Stimulated activated CD4-positive, alpha-beta T cell treated with anti-CD3 and anti-CD28 coated beads, Interleukin-2, amount 100 ng/mL, for 4 hours (primary cell): Measurements from ENCODE around the gene TLCD3B.

Source experiments
- DNase-seq: peaks from one replicate; pipeline ENCODE4 v3.0.0-alpha.2; 2020; ENCODE audit warnings: low read depth

Gene TLCD3B

DNA sequence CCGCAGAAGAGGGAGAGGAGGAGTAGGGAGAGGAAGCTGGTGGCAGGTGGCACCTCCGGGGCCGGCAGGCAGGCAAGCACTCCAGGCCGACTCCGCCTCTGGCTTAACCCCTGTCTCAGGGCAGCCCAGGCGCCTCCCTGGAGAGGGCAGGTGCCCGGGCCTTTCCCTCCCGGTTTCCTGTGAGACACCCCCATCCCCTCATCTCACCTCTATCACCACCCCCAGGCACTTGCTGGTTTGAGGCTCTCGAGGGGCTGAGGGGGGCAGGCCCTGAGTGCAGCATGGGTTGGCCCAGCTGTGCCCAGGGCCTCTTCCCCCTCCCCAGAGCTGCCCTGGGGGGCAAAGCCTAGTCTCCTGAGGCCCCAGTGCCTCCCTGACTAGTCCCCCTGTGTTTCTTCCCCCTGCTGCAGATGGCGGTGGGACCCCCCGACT lies 26.2 kb downstream of the TLCD3B start:
- DNase-seq, result no peak

DNA sequence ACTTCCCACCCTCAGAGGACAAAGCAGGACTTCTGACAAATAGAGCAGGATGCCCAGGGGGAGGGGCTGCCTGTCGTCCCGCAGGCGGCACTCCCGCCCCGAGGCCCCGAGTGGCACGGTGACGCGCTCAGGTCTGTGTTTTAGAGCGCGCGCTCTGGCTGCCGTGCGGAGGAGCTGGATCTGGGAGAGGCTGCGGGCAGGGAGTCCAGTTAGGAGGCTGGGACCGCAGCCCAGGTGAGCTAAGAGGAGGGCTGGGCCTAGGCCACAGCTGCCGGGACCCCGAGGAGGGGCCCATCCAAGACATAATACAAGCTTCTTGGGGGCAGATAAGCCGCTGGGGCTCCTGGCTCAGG lies 26.7 kb downstream of the TLCD3B start:
- DNase-seq, result no peak

GRCh38 chr16:30003670-30004423 lies 27.2 kb downstream of the TLCD3B start:
- no peak for DNase-seq

DNA sequence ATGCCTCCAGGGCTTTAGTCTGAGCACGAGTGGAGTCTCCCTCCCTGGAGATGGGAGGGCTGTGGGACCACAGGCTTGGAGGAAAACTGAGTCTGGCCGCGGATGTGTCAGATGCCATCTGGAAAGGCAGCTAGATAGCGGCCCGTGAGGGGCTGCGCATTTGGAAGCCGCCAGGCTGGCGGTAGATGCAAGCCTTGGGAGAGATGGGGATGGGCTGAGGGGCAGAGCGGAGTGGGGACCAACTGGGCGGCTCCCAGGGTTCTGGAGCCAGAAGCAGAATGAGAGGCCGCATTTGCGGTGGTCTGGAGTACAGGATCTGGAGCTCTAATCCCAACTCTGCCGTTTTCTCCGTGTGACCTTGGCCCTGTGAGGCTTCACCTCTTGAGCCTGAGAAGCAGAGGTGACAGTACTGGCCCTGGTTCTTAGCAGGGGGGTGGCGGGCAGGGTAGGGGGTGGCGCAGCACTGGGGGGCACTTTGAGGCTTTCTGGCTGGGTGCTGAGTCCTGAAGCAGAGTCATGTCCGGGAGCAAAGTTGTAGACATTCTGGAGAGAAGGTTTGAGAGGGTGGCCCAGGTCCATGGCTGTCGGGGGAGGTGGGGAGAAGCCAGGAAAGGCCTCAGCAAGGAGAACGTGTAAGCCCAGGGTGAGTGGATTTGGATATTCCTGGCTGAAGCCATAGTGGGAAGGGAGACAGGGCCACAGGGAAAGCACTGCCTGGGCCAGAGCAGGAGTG lies 28.3 kb downstream of the TLCD3B start:
- DNase-seq, result no peak

- no peak for DNase-seq
Observed at GRCh38 chr16:30000735-30001631, 30.1 kb downstream of the TLCD3B start.

GRCh38 chr16:29999605-30000004 lies 31.5 kb downstream of the TLCD3B start:
- no peak for DNase-seq

- no peak for DNase-seq
Observed at GRCh38 chr16:29996766-29997250, 34.3 kb downstream of the TLCD3B start.

DNA sequence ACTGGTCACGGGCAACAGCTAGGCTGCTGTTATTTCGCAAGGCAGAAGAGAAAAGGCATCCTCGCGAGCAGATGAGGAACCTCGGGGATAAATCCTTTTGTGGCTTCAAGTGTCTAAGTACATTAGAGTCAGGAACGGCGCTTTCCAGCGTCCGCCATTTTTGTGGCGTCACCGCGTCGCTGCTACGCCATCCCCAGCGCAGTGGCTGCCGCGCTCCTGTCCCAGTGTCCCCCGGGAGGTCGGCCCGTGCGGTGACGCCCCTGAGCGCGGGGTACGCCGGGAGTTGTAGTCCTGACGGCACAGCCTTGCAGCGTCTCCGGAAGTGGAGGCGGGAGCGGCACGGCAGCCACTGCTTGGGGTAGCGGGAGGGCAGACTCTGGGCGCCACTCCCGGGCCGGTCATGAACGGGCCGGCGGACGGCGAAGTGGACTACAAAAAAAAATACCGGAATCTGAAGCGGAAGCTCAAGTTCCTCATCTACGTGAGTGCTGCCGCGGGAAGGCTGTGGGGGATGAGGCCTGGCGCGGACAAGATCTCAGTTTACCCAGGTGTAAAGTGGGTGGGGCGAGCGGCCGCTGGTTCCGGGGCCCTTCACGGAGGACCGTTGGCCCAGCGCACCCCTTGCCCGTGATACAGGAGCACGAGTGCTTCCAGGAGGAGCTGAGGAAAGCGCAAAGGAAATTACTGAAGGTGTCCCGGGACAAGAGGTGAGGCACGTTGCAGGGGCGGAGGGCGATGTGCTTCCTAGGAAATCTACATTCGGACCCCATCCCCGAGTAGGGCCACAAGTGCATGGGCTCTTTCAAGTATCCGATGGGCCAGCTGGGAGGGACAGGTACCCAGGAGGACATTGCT lies 34.9 kb downstream of the TLCD3B start, which contains the start of gene INO80E:
TSS of gene INO80E (plus strand) at position 331 of the 855 bp plus-strand sequence. CDS start at position 401, 70 bp downstream.
- peak; percentile 99 for DNase-seq

DNA sequence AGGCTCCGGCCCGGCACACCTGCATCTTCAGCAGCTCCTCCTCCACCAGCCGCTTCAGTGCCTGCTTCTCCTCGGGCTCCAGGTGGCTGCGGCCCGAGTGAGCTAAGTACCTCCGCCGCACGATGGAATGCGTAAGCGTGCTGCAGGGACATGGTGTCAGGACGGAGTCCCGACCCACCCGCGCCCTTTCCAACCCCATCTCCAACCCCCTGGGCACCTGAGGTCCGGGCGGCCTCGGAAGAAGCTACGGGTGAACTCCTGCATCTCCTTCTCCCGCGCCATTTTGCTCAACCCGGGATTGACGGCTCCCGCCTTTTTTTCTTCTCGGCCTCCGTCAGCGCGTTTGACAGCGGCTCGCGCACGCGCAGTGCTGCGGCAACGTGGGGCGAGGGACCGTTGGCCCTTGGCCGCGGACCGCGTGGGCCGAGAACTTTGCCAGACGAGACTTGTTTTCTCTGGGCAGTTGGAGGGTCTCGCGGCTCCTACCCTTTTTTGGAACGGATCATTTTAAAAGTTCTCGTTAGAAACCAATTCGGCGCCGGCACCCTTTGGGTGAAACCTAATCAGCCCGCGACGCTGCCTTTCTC lies 35.7 kb downstream of the TLCD3B start, which contains the start of gene HIRIP3:
TSS of gene HIRIP3 (minus strand) at position 294 of the 587 bp plus-strand sequence. CDS start at position 282, 12 bp downstream.
- DNase-seq, result peak; percentile 75

- no peak for DNase-seq
Observed at GRCh38 chr16:29994600-29995323, 36.3 kb downstream of the TLCD3B start.

DNA sequence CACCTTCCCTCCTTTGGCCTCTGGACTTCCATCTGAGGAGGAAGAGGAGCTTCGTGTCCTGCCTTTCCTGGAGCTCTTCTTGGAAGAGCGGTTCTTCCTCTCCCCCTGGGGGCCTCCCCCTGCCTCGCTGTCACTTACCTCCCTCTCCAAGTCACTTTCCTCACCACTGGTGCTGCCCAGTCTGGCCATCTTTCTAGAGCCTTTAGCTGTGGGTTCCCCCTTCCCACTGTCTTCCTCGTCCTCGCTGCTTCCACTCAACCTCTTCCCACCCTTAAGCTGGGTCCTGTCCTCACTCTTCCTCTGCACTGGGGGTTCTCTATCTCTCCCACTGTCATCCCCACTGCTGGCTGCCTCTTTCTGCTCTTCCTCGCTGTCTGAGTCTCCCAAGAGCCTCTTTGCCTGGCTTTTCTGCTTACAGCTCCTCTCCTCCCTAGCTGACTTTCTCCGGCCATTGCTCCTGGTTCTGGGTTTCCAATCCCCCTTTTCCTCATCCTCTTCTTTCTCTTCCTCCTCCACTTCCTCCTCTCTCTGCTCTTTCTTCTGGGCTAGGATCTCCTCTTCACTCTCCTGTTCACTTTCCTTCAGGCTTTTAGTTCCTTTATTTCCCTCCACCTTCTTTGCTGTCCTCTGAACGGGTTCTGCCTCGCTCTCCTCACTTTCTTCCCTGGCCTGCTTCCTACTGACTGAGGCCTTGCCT lies 37.0 kb downstream of the TLCD3B start:
- DNase-seq, result no peak

- DNase-seq, result no peak
Observed at GRCh38 chr16:29993191-29993902, 37.7 kb downstream of the TLCD3B start.

DNA sequence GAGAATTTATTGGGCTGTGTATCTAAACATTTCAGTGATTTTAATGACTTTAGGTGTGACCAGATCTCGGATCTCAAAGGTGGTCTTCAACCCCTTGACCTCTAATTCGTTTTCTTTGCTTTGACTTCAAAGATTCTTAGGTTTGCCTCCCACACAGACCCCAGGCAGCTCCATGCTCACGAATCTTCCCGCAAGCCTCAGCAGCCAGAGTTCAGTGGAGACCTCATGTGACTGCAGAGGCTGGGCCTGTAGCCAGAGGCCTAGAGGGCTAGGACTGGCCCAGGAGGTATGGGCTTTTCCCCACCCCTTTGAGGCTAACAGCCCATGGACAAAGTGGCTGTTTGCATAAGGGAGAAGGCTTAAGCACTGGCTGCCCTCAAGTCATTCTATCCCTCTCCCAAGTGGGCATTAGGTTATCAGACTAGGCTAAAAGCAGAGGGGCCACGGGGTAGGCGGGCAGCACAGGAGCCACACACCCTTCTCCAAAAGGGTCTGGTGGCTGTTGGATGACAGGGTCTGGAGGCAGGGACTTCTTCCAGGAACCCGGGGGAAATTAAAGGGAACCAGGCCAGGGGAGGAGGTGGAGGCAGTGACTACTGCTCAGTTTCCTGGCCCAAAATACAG lies 38.6 kb downstream of the TLCD3B start:
- DNase-seq, result no peak

DNA sequence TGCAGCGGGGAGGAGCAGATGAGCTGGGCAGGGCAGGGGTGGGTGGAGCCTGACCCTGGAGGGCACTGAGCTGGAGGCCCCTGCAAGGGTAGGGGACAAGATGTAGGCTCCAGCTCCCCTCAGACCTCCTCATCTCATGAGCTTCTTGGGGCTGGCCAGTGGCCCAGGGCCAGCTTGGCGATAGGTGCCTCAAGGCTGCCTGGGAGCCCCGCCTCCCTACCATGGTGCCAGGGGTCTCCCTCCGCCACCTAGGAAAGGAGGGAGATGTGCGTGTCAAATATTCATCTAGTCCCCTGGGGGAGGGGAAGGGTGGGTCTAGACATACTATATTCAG lies 39.5 kb downstream of the TLCD3B start:
- no peak for DNase-seq

- DNase-seq, result no peak
Observed at GRCh38 chr16:29990883-29991570, 40.0 kb downstream of the TLCD3B start.

- DNase-seq, result no peak
Observed at GRCh38 chr16:29990034-29990433, 41.0 kb downstream of the TLCD3B start.

DNA sequence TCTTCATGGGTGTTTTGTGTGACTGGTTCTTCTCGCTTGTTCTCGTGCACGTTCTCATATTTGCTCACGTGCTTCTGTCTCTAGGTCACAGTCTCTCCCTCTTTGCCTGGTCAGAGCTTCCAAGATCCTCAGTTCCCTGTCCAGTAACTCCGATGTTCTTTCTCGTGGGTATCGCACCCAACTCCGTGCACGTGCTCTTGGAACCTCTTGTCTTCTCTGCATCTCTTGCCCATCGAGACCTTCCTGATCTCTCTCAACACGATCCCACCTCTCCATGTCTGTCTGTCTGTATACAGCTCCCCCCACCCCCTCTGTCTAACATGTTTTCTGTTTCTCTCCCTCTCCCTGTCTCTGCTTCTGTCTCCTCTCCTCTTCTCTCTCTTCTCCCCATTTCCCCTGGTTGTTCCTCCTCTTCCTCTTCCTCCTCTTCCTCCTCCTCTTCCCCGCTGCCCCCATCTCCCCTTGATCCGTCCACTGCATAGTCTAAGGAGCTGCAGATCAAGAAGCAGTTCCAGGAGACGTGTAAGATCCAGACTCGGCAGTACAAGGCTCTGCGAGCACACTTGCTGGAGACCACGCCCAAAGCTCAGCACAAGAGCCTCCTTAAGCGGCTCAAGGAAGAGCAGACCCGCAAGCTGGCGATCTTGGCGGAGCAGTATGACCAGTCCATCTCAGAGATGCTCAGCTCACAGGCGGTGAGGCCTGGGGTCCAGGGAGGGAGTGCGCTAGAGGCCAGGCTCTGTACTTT lies 41.8 kb downstream of the TLCD3B start:
- DNase-seq, result no peak
